Peyer's patch (tissue), 4 donors: ENCODE data around the gene PPA2.

Experiments used
- CTCF ChIP-seq, 6 experiments: fragments of 450-650 bp in 4 of 6; fragments of 200-600 bp in 2 of 6; sonication (generic) in 1 of 6; IDR thresholded peaks; one replicate each; pipeline ENCODE4 v1.5.1; 2017 to 2019; ENCODE audit warnings: antibody characterized with exemption in 6 of 6, mild to moderate bottlenecking in 3 of 6, moderate library complexity in 1 of 6
- POLR2A ChIP-seq, 2 donors: fragments of 450-650 bp; IDR thresholded peaks; one replicate each; pipeline ENCODE4 v1.5.1; 2017; ENCODE audit warnings: antibody characterized with exemption in 2 of 2, mild to moderate bottlenecking in 2 of 2, moderate library complexity in 2 of 2

DNA sequence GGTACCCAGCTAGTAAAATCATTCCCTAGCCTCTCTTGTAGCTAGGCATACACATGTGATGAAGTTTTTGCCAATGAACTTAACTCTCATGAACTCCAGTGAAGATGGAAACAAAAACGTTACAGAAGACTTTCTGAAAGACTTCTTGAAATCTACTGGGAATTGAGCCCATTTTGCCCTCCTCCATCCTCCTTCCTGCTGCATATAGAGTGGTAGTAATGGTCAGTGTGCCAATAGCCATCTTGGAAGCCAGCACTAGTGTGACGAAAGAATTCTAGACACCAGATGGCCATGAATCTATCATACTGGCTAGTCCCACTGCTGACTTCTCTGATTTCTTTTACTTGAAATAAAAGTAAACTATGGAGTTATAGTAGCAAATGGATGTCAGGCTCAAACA is 30.9 kb upstream of the PPA2 start:
- TF ChIP-seq CTCF (IDR thresholded peaks at IDR 0.05): no peak
- no peak for TF ChIP-seq POLR2A (IDR thresholded peaks at IDR 0.05)
